HG03097 (cell line): Measurements from ENCODE around the gene OR5K2.

ENCODE experiments used
- ATAC-seq: cut with Tn5 transposase; IDR thresholded peaks from one replicate; pipeline ENCODE4 v1.9.1; 2021; ENCODE audit not compliant: unreplicated experiment, low FRiP score

OR5K2 gene

DNA sequence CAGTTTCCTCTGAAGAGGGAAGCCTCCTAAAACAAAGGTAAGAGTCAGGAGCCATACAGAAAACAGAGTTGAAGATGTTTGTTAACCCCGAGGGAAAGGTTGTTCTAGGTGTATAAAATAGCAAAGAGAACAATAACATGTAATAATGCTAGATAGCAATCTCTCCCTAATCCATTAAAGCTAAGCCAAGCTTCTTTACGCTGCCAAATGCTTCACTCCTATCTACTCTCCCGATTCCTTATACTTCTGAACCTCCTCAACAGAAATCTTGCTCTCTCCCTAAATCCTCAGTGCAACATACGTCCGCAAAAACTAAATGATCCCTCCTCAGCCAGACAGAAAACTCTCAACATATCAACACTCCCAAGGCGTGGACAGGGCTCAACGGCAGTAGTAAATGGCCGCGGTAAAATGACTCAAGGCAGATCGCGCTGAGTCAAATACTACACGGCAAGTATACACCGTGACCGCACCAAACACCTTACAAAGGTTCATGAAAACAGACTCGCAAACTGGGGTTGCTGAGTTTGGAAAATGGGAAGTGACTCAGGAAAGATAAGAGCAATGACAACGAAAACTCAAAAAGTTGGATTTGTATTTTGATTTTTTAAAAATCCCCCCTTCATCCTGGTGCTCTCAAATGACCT is 24.5 kb downstream of the OR5K2 start:
- peak; percentile 34 for ATAC-seq

DNA sequence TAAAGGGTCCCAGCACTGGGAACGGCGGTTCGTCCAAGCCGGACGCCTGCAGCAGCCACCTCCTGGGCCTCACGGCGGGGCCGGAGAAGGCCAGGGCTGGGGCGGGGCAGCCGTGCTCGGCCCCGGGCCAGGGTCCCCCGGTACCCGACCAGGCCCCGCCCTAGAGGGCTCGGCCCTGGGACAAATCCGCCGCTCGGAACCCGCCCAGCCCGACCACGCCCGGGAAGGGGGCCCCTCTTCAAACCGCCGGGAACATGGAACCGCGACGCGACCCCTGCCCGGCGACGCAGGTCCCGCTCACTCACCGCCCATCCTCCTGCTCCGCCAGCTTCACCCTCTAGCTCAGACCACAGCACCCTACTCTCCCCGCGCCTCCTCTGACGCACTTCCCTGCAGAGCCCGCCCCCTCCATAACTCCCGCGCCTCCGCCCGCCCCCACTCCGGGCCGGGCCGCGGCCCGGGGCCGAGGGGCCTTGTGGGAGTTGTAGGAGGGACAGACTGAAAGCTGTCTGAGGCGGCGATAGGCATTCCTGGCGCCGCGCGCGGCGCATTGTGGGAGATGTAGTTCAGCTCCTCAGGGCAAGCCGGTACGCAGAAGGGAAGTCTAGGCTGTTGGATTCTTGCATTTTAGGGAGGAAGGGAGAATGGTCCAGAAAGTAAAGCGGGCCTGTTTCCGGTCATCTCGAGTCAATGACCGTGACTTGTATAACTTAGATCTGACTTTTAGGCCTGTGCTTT is 25.2 kb downstream of the OR5K2 start, which contains the start of gene CLDND1:
Gene CLDND1, minus strand, starts transcription at position 359 of the 738 bp plus-strand sequence. CDS start 1,478 bp downstream, outside the sequence.
- peak; percentile 92 for ATAC-seq

DNA sequence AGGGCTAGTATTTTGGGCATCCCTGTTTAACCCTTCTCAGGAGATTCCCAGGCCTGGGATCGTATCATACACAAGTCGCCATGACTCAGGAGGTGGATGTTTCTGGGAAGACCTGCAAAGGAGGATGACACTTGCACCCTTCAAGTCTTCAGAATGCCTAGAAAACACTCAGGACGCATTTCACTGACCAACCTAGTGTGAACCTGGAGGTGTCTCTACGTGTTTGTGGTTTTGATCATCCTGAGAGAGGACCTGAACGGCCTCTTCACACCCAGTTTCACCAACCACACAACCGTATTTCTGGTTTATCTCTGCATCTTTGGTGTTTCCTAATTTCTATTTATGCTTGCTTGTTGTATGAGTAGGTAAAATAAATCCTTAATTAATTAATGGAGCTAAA is 28.0 kb downstream of the OR5K2 start:
- ATAC-seq, result no peak

DNA sequence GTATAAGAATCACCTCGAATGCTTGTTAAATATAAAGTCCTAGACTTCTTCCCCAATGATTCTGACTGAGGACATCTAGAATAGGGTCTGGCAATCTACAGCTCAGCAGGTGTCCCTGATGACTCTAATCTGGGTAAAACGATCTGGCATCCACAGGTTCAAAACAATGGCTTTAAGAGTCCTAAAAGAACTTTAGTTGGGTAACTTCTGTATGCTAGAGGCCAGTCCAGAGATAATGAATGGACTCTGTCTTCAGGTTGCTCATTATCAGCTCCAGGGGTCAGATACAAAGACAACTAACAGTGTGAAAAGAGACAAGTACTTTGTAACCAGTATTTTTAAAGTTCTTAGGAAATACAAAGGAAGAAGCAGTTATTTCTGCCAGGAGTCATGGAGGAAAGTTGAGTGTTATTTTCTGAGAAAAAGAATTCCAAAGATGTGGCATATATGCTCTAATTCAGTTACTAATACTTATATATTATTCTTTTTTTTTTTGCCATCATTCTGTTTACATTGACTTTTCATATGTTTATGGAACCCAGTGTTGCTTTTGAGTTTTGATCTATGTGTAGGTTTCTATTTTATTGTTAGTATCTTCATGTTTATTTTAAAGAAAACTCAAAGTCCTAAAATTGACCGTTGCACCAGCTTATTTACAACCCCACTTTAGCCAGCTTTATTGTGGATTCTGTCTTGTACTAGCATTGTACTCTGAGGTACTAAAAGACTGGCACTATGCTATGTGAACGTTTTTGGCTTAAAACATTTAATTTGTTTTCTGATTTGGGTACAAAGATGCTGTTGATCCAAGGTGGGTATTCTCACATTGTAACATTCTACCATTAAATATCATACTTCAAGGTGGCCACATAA is 31.2 kb downstream of the OR5K2 start:
- no peak for ATAC-seq

DNA sequence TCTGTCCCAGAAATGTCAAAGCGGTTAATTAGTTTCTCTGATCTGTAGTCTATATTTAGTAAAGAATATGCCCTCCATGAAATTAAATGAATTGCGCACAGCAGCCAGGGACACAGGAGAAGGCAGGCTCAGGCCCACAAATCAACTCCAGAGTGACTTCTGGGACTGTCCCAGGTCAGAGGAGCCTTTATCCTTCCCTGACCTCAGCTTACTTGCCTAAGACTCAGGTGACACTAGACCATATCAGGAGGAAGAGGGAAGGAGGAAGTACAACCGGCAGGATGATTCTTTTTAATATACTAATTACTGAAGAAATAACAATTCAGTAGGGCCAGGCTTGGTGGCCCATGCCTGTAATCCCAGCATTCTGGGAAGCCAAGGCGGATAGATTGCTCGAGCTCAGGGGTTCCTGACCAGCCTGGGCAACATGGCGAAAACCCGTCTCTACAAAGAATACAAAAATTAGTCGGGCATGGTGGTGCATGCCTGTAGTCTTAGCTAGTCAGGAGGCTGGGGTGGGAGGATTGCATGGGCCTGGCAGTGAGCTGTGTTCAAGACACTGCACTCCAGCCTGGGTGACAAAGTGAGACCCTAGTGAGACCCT is 32.5 kb downstream of the OR5K2 start:
- ATAC-seq, result no peak

DNA sequence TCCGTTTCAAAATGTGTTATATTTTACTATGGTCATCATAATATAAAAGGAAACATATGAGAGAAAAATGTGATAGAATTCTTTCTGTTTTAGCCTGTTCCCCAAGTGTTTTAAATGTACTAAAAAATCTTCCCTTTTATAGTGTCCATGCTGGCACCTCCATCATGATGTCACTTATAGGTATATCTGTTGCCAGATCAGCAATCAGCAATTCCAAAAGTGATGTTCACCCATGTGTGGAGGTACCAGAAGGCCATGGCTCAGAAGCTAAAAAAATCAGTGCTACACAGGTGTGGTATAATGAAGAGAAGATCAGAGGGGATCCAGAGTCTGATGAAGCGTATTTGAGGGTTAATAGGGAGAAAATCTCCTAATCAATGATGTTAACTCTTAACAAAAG is 33.2 kb downstream of the OR5K2 start:
- no peak for ATAC-seq

DNA sequence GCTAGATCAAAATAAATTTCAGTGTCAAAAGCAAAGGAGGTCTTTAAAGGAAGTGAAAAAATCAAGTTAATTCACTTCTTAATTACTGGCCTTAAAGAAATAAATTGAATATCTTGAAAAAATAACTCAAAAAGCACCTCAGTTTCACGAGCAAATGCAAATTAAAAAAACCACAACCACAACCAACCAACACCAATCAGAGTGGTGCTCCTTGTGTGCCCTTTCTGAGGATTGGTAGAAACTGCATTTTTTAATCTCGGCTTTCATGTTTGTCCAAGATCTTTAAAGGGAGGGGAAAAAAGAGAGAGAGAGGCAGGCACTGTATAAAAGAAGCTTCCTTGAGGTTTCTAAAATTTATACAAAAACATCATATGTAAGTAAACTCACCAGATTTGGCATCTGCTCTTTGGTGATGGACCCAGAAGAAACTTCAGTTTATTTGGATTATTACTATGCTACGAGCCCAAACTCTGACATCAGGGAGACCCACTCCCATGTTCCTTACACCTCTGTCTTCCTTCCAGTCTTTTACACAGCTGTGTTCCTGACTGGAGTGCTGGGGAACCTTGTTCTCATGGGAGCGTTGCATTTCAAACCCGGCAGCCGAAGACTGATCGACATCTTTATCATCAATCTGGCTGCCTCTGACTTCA is 34.3 kb downstream of the OR5K2 start, which contains the start of gene GPR15:
Gene GPR15, plus strand, starts transcription at position 357 of the 653 bp plus-strand sequence. Its CDS starts 56 bp downstream, at position 413.
- ATAC-seq, result no peak

DNA sequence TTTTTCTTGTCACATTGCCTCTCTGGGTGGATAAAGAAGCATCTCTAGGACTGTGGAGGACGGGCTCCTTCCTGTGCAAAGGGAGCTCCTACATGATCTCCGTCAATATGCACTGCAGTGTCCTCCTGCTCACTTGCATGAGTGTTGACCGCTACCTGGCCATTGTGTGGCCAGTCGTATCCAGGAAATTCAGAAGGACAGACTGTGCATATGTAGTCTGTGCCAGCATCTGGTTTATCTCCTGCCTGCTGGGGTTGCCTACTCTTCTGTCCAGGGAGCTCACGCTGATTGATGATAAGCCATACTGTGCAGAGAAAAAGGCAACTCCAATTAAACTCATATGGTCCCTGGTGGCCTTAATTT is 34.8 kb downstream of the OR5K2 start:
- ATAC-seq, result no peak

DNA sequence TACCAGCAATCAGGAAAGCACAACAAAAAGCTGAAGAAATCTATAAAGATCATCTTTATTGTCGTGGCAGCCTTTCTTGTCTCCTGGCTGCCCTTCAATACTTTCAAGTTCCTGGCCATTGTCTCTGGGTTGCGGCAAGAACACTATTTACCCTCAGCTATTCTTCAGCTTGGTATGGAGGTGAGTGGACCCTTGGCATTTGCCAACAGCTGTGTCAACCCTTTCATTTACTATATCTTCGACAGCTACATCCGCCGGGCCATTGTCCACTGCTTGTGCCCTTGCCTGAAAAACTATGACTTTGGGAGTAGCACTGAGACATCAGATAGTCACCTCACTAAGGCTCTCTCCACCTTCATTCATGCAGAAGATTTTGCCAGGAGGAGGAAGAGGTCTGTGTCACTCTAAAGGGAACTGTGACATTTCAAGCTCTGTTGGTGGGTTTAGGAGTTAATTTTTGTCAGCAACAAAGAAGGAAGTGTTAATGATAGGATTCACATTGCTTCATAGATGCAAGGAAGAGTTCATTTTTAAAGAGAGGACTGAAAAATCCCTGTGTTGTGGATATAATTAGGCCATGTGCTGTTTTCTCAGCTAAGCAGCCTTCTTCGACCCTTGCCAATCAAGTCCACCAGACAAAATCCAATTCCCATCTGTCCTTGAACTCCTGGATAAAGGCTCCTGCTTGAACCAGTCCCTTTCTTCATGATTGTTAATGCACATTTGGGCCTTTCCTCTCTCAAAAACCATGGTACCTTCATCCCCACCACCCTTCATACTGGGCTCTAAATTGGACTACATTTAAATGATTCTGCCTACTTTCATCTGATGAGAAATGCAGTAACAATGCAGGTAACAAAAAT is 35.5 kb downstream of the OR5K2 start:
- no peak for ATAC-seq

DNA sequence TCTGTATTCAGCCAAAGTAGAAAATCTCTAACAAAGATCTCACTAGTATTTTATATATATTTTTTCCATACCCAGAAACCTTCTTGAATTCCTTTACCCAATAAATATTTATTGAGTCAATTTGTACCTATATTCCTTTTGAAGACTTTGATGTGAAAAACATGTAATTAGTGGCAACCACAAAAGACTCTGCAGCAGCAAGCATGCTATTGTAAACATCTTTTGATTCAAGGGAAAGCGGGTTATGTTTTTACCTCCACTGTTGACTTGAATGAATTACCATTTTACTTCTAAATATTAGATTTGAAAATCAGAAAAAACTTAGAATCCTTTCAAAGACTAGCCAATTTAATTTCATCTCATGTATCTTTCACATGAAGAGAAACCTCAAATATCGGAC is 36.7 kb downstream of the OR5K2 start:
- no peak for ATAC-seq

DNA sequence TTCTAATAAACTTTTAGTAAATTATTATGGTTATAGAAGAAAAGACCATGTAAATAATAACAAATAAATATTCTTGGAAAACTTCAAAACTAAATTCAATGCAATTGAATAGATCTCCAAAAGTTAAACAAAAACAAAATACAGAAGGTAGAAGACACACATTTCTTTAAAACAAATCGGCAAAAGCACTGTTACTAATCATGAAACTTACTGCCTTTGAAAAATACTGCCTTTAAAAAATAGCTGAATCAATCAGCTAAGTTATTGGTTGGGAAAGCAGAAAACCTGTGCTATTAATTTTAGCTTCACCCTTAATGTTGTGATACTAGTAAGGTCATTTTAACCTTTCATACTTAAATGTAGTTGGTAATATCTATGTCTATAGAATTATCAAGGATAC is 37.3 kb downstream of the OR5K2 start:
- no peak for ATAC-seq

DNA sequence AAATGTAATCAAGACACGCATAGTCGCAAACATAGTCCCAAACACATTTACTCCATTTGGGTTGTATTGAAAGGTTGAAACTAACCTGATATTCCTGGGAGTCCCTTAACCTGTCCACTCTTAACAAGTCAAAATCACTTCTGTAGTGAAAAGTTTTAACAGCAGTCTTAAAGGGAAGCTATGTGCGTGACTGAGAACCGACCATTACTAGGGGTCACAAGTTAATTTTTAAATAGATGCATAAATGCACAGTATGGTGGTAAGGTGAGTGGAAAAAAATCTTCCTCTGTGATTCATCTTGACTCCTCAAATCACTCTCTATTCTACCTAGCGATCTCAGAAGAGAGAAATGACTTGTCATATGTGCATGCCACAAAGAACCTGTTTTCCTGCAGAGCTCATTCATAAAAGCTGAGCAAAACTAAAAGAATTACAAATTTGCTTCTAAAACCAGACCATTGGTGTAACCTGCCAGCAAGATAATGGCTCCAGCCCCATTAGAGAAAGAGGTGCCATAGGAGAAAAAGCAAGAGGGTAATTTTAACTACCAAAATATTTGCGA is 39.1 kb downstream of the OR5K2 start:
- ATAC-seq, result peak; percentile 67

DNA sequence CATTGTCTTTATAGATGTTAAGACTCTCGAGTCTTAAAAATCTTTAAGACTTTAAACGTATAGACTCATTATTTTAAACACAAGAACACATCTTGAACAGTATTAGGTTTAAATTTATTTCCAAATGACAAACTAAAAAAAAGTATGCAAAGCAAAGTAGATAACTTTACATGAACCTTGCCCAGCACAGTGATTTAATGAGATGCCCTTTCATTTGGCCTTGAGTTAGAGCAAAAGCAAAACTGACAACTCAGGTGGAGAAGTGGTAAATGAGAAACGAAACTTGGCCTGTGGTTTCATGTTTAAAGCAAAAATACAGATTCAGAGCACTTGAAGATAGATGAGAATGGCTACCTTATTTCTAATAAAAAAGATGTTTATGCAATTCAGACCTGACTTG is 42.9 kb downstream of the OR5K2 start:
- peak; percentile 37 for ATAC-seq

DNA sequence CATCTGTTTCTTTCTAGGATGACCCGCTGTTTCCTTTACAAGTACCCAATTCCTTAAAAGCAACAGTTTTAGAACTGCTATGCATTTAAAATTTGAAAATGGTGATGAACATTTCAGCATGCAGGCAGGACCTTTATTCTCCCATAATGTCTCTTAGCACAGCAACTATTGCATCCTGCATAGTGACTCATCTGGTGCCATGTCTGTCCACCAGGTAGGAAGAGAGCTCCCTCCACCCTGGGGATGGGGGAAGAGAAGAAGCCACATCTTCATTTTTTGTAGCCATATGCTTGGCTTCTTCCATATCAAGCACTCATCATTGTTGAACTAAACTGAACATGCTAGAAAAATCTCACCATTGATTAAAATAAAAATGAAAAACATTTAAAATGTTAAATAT is 44.2 kb downstream of the OR5K2 start:
- no peak for ATAC-seq

DNA sequence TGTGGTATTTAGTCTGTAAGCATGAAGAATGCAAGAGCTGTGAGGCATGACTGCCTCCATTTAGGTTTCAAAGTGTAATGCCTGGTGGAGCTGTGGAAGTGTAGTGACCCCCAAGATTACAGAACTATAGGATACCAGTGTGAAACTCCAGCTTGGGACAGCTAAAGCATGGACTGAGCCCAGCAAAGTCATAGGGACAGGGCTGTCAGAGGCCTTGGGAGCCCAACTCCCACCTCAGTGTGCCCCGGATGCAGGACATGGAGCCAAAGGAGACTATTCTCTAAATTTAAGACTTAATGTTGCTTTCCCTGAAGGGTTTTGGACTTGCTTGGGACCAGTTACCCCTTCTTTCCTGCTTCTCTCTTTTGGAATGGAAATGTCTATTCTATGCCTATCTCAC is 45.1 kb downstream of the OR5K2 start:
- ATAC-seq, result no peak

DNA sequence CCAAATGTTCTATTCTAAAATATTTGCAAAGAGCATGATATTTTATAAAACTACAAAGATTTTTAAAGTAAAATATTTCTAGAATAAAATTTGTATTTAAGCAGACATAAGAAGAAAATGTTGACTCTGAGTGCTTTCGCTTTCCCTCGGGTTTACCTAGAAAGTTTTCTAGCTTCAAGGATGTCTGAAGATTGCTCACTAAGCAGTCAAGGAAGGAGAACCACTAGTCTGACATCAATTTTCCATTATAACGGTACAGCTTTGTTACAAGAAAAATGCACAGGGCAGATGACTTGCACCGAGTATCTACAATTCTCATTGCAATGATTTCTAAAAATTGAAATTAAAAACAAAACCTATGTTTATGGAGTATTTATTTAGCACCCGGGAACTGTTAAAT is 48.5 kb downstream of the OR5K2 start:
- peak; percentile 34 for ATAC-seq
